H1 (cell line): ENCODE results near the gene CALU. TPM values are rescaled to one million over a fixed set of nuclear protein-coding genes. Genes with fewer than 3 reads are reported as not detected.

Source experiments
- ATF2 ChIP-seq: IDR thresholded peaks from 2 replicates; pipeline ENCODE4 v1.6.1; 2012; ENCODE audit warnings: low read length, inconsistent platforms
- BACH1 ChIP-seq: IDR thresholded peaks from 2 replicates; pipeline ENCODE4 v1.6.1; 2012; ENCODE audit warnings: low read length, improper control_type of control experiment
- KDM1A ChIP-seq: fragments of 200-600, 300-600 bp; sonication (generic); IDR thresholded peaks from 2 replicates; pipeline ENCODE4 v1.7.1; 2016; ENCODE audit warnings: mild to moderate bottlenecking, low read length, borderline replicate concordance
- POLR2AphosphoS5 ChIP-seq: IDR thresholded peaks from 2 replicates; pipeline ENCODE4 v1.6.1; 2011; ENCODE audit warnings: low read depth, low read length
- RXRA ChIP-seq: IDR thresholded peaks from 2 replicates; pipeline ENCODE4 v1.6.1; 2011; ENCODE audit warnings: low read depth, mild to moderate bottlenecking, low read length, moderate library complexity; ENCODE audit not compliant: insufficient read depth
- SRF ChIP-seq: IDR thresholded peaks from 2 replicates; pipeline ENCODE4 v1.6.1; 2011; ENCODE audit warnings: mild to moderate bottlenecking, low read depth, low read length, moderate library complexity
- YY1 ChIP-seq: IDR thresholded peaks from 2 replicates; pipeline ENCODE4 v1.6.1; 2011; ENCODE audit warnings: low read depth, mild to moderate bottlenecking, low read length
- polyA plus RNA-seq, 7 experiments: library from polyadenylated mRNA; depleted of rRNA in 3 of 7; stranded (reverse) in 5 of 7; unstranded in 2 of 7; fragments of >200 nt in 5 of 7; fragments of 200-250 nt in 2 of 7; gene quantifications; 1 replicate in 5 of 7; 2 replicates in 1 of 7; 4 replicates in 1 of 7; pipeline versions ENCODE4 v1.2.1 to v1.2.3, GENCODE V29; 2011 to 2013; ENCODE audit warnings: missing spikeins in 2 of 7, mixed read lengths in 2 of 7
- total RNA-seq: library from RNA; stranded (reverse); fragmentation: NEBNext Ultra II Directional; extraction: Animal tissue kit (Norgen Biotek cat#: 25700); gene quantifications from 2 replicates; pipeline ENCODE4 v1.2.1, GENCODE V29; 2021

Gene CALU
- total and polyA plus RNA-seq, 2 of the 8 experiments (the other 6 are each of a cell fraction or from before 2014, with no cell fraction given) = 67.2 to 170 TPM

- TF ChIP-seq ATF2 (no peak), RXRA (no peak), KDM1A (no peak), SRF (no peak), YY1 (no peak), POLR2AphosphoS5 (no peak), BACH1 (no peak)
Observed at GRCh38 chr7:128747327-128748079, 8.3 kb downstream of the CALU start (continued).
